ENCODE measurements around the gene LARP1. TPM values are rescaled to one million over a fixed set of nuclear protein-coding genes. Genes with fewer than 3 reads are reported as not detected.

LARP1 gene
- total and polyA plus RNA-seq, 2 donors (not counting 1 experiment from before 2014, with no cell fraction given): 59.6 to 150 TPM

GRCh38 chr5:154723740-154724505 is 31.3 kb upstream of the LARP1 start:
- no CpG with 5 or more reads among the region's 2 CpGs for WGBS (ENCODE audit: insufficient coverage)
- no peak overlapping the region for H3K4me2 ChIP-seq (replicated peaks; ENCODE audit: low read depth, low read length, poor library complexity, severe bottlenecking)
- DNase-seq (no peak), ATAC-seq (ENCODE audit: low read depth) (no peak)
- H3K9ac ChIP-seq (ENCODE audit: low read length): no peak overlapping the region
- CTCF ChIA-PET: no interaction called here
- H3K27ac ChIP-seq (ENCODE audit: low read length in 2 of 2): no peak overlapping the region
- no peaks in the 10 kb centered on the region for H4K20me1 ChIP-seq (ENCODE audit: control insufficient read depth, insufficient read depth, low read length, poor library complexity, severe bottlenecking)
- no peak overlapping the region for H3K4me3 ChIP-seq (ENCODE audit: control extremely low read depth in 1 of 5, extremely low read depth in 1 of 5, insufficient read depth in 1 of 5, low read depth in 2 of 5, low read length in 4 of 5)
- Mint-ChIP-seq H3K9me3 (ENCODE audit: insufficient read depth) (no peaks in the 10 kb centered on the region), H3K4me3 (no peak overlapping the region), H3K27me3 (no peaks in the 10 kb centered on the region), H3K27ac (no peak overlapping the region), H3K4me1 (no peaks in the 10 kb centered on the region)
- TF ChIP-seq EZH2 (IDR thresholded peaks at IDR 0.05; ENCODE audit: borderline replicate concordance, insufficient read depth, low read depth, low read length, poor library complexity, severe bottlenecking) (no peak), CTCF (IDR thresholded peaks at IDR 0.05) (no peak)
- H2AFZ ChIP-seq (ENCODE audit: insufficient read depth, low read depth, low read length, poor library complexity, severe bottlenecking): no peak overlapping the region
- H3K79me2 ChIP-seq (ENCODE audit: control insufficient read depth, insufficient read depth, low read length): no peaks in the 10 kb centered on the region
- no peaks in the 10 kb centered on the region for H3K9me3 ChIP-seq (ENCODE audit: control extremely low read depth in 1 of 3, control insufficient read depth in 2 of 3, insufficient read depth in 1 of 3, low read length in 2 of 3)
- no peaks in the 10 kb centered on the region for H3K27me3 ChIP-seq (replicated peaks in 1 of 4; ENCODE audit: control extremely low read depth in 1 of 4, control insufficient read depth in 3 of 4, insufficient read depth in 4 of 4, low read length in 3 of 4)
- intact Hi-C loops (cut with micrococcal nuclease): no loop called here
- POLR2A ChIA-PET: no interaction called here
- H3K4me1 ChIP-seq (ENCODE audit: control insufficient read depth in 2 of 2, insufficient read depth in 2 of 2, low read length in 2 of 2): no peaks in the 10 kb centered on the region
- no peaks in the 10 kb centered on the region for H3K36me3 ChIP-seq (replicated peaks in 1 of 2; ENCODE audit: control extremely low read depth in 1 of 2, control insufficient read depth in 1 of 2, extremely low read depth in 1 of 2, insufficient read depth in 2 of 2, low read length in 1 of 2)

- Histone ChIP-seq H3K27me3 (replicated peaks in 1 of 4; ENCODE audit: control extremely low read depth in 1 of 4, control insufficient read depth in 3 of 4, insufficient read depth in 4 of 4, low read length in 3 of 4) (no peaks in the 10 kb centered on the region), H3K9ac (ENCODE audit: low read length) (no peak overlapping the region), H3K4me1 (ENCODE audit: control insufficient read depth in 2 of 2, insufficient read depth in 2 of 2, low read length in 2 of 2) (no peaks in the 10 kb centered on the region), H3K27ac (ENCODE audit: low read length in 2 of 2) (no peak overlapping the region), H3K9me3 (ENCODE audit: control extremely low read depth in 1 of 3, control insufficient read depth in 2 of 3, insufficient read depth in 1 of 3, low read length in 2 of 3) (no peaks in the 10 kb centered on the region), H3K4me2 (replicated peaks; ENCODE audit: low read depth, low read length, poor library complexity, severe bottlenecking) (no peak overlapping the region), H4K20me1 (ENCODE audit: control insufficient read depth, insufficient read depth, low read length, poor library complexity, severe bottlenecking) (no peaks in the 10 kb centered on the region), H3K36me3 (replicated peaks in 1 of 2; ENCODE audit: control extremely low read depth in 1 of 2, control insufficient read depth in 1 of 2, extremely low read depth in 1 of 2, insufficient read depth in 2 of 2, low read length in 1 of 2) (no peaks in the 10 kb centered on the region), H3K4me3 (ENCODE audit: control extremely low read depth in 1 of 5, extremely low read depth in 1 of 5, insufficient read depth in 1 of 5, low read depth in 2 of 5, low read length in 4 of 5) (no peak overlapping the region), H3K79me2 (ENCODE audit: control insufficient read depth, insufficient read depth, low read length) (no peaks in the 10 kb centered on the region), H2AFZ (ENCODE audit: insufficient read depth, low read depth, low read length, poor library complexity, severe bottlenecking) (no peak overlapping the region)
- H3K9me3 Mint-ChIP-seq (ENCODE audit: insufficient read depth): no peaks in the 10 kb centered on the region
- ChIA-PET CTCF (no interaction called here), POLR2A (interaction anchor here (0.5 kb wide), 1 partner anchor 155 kb away, joined by 3 read pairs; no protein-coding TSS in a partner anchor)
- no CpG with 5 or more reads among the region's 1 CpG for WGBS (ENCODE audit: insufficient coverage)
- no peak for ATAC-seq (ENCODE audit: low read depth)
- no peak overlapping the region for H3K4me3 Mint-ChIP-seq
- no peak overlapping the region for H3K27ac Mint-ChIP-seq
- no peak for DNase-seq
- TF ChIP-seq CTCF (IDR thresholded peaks at IDR 0.05): no peak
- TF ChIP-seq EZH2 (IDR thresholded peaks at IDR 0.05; ENCODE audit: borderline replicate concordance, insufficient read depth, low read depth, low read length, poor library complexity, severe bottlenecking): no peak
- H3K4me1 Mint-ChIP-seq: no peaks in the 10 kb centered on the region
- H3K27me3 Mint-ChIP-seq: no peaks in the 10 kb centered on the region
- intact Hi-C loops (cut with micrococcal nuclease): no loop called here
Observed at GRCh38 chr5:154727361-154727760, 27.8 kb upstream of the LARP1 start.
